Measurements from ENCODE around the gene PPP2R2D.

GRCh38 chr10:131882590-131883451 is 18.0 kb upstream of the PPP2R2D start:
- TF ChIP-seq CTCF (IDR thresholded peaks at IDR 0.05; ENCODE audit: poor library complexity) (no peak), EZH2 (IDR thresholded peaks at IDR 0.05; ENCODE audit: borderline replicate concordance) (no peak), EZH2phosphoT487 (IDR thresholded peaks at IDR 0.05; ENCODE audit: low read depth, severe bottlenecking, unreplicated experiment) (no peak)

All from hepatocyte (in vitro differentiated cells).